KOPT-K1 (cell line): Measurements from ENCODE around the gene ZNF318.
A peak's percentile ranks its signal among the peaks of the same experiment; 100 is the strongest.
"Not testable (repeated sequence)": the region's sequence is repeated elsewhere in the genome, so short reads cannot be mapped to it uniquely, and the experiment has no call there.

ENCODE experiments used
- H3K27ac ChIP-seq: fragments of 200-600 bp; sonication (generic); 2 replicates; pipeline ENCODE4 v1.5.1; 2016; ENCODE audit warnings: antibody characterized with exemption, mild to moderate bottlenecking, low read depth, low read length; ENCODE audit not compliant: poor library complexity, severe bottlenecking
- H3K36me3 ChIP-seq: fragments of 200-600 bp; sonication (generic); 2 replicates; pipeline ENCODE4 v1.5.1; 2017; ENCODE audit warnings: antibody characterized with exemption, mild to moderate bottlenecking, low read length, moderate library complexity; ENCODE audit not compliant: insufficient read depth
- H3K9me3 ChIP-seq: fragments of 200-600 bp; sonication (generic); 2 replicates; pipeline ENCODE4 v1.5.1; 2017; ENCODE audit warnings: antibody characterized with exemption, low read length, mild to moderate bottlenecking; ENCODE audit not compliant: insufficient read depth, poor library complexity, severe bottlenecking

Gene ZNF318

DNA sequence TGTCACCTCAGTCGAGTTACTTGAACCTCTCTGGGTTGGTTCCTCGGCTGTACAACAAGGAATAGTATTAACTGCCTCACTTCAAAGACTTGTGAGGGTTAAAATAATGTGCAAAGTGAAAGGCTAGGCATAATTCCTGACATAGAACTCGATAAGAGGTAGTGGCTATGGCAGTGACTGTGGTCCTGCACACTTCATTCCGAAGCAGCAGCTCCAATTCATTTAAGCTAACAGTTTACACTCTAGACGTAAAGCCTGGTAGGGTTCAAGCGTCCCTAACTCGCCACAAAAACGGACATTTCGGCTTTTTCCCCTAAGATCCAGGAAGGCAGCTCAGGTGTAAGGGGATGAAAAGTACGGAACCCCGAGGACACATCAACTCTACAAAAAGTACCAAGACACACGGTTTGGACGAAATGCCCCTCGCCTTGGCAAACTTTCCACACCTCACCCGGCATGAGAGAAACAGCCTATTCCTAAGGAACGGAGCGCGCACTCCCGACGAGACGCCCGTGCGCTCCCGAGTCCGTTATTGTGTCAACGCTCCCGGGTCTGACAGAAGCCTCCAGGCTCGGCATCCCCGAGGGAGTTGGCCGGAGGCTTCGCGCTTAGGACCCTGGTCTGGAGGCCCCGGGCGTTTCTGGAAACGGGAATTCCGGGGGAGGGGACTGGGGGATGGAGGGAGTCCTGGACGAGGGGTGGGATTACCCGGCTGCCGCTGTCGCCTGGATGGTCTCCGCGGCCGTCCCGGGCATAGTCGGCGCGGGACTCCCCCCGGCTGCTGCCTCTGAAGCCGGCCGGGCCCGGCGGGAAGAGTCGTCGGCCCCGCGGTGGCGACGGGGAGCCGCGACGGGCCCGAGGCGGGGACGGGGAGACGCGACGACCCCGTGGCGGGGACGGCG lies 937 bp downstream of the ZNF318 start:
- Histone ChIP-seq H3K27ac (peak overlapping the region; percentile 73), H3K36me3 (peaks cover 20% of the 10 kb centered on the region), H3K9me3 (no peaks in the 10 kb centered on the region)

DNA sequence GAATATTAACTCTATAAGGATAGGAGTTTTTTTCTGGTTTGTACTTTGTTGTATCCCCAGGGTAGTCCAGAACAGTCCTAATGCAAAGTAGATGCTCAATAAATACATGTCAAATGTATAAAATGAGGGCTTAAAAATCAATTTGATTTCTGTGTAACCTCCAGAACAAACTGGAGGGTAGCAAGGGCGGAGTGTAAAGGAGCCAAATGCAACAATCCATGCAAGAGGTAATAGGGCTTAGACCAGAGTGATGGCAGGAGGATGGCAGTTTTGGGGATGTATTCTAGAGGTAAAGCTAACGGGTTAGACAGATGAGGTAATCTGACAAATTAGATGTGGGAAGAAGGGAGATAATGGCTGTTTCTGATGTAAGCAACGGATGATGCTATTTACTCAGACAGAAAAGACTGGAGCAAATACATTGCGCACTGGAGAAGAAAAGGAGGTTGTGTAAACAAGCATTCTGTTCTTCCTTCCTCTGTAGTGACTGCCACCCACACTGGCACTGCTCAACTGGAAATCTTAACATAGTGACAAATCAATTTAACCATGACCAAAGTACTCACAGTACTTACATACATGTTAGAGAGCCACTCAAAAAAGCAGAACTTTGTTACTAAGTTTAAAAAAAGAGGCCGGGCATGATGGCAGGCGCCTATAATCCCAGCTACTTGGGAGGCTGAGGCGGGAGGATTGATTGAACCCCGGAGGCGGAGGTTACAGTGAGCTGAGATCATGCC lies 2.0 kb downstream of the ZNF318 start:
- Histone ChIP-seq H3K36me3 (peaks cover 31% of the 10 kb centered on the region), H3K27ac (no peak overlapping the region), H3K9me3 (no peaks in the 10 kb centered on the region)

DNA sequence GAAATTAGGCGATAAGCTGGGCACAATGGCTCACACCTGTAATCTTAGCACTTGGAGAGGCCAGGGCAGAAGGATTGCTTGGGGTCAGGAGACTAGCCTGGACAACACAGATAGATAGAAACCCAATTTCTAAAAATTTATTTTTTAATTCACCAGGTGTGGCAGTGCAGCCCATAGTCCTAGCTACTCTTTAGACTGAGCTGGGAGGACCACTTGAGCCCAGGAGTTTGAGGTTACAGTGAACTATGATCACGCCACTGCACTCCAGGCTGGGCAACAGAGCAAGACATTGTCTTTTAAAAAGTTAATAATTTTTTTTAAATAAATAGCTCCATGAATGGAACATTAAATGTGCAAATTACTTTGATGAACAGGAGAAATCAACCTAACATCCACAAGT lies 8.2 kb downstream of the ZNF318 start:
- Histone ChIP-seq H3K9me3 (no peaks in the 10 kb centered on the region), H3K27ac (no peak overlapping the region), H3K36me3 (peaks cover 90% of the 10 kb centered on the region)

- Histone ChIP-seq H3K36me3 (peaks cover 97% of the 10 kb centered on the region), H3K9me3 (no peaks in the 10 kb centered on the region), H3K27ac (no peak overlapping the region)
These were observed 9.6 kb downstream of the ZNF318 start for GRCh38 chr6:43359831-43360230.

GRCh38 chr6:43359381-43359780 lies 10.1 kb downstream of the ZNF318 start:
- peaks cover 97% of the 10 kb centered on the region for H3K36me3 ChIP-seq
- H3K9me3 ChIP-seq, result no peaks in the 10 kb centered on the region
- H3K27ac ChIP-seq, result no peak overlapping the region

GRCh38 chr6:43355862-43356590 lies 13.4 kb downstream of the ZNF318 start:
- H3K9me3 ChIP-seq, result no peaks in the 10 kb centered on the region
- H3K36me3 ChIP-seq, result peaks cover 91% of the 10 kb centered on the region
- no peak overlapping the region for H3K27ac ChIP-seq

DNA sequence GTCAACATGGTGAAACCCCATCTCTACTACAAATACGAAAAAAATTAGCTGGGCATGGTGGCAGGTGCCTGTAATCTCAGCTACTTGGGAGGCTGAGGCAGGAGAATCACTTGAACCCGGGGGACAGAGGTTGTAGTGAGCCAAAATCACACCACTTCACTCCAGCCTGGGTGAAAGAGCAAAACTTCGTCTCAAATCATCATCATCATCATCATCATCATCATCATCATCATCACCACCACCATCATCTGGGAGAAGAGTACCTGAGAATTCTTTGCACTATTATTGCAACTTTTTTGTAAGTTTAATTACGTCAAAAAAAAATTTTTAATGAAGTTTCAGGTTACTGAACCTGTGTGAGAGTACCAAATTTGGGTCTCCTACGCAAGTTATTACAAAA lies 17.5 kb downstream of the ZNF318 start:
- not testable (repeated sequence) for H3K9me3 ChIP-seq, H3K27ac ChIP-seq
- peaks cover 84% of the 10 kb centered on the region for H3K36me3 ChIP-seq

GRCh38 chr6:43347444-43347843 lies 22.0 kb downstream of the ZNF318 start:
- Histone ChIP-seq H3K9me3 (no peaks in the 10 kb centered on the region), H3K36me3 (peaks cover 87% of the 10 kb centered on the region), H3K27ac (no peak overlapping the region)

GRCh38 chr6:43347021-43347420 lies 22.4 kb downstream of the ZNF318 start:
- H3K36me3 ChIP-seq, result peaks cover 87% of the 10 kb centered on the region
- no peaks in the 10 kb centered on the region for H3K9me3 ChIP-seq
- H3K27ac ChIP-seq, result no peak overlapping the region

DNA sequence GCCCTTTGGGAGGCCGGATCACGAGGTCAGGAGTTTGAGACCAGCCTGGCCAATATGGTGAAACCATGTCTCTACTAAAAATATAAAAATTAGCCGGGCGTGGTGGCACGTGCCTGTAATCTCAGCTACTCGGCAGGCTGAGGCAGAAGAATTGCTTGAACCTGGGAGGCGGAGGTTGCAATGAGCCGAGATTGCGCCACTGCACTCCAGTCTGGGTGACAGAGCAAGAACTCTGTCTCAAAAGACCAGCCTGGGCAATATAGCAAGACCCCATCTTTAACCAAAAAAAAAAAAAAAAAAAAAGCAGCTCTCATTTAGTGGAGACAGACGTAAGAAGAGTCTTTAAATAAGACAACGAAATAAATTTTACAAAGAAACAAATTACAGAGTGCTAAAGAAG lies 23.2 kb downstream of the ZNF318 start:
- peaks cover 89% of the 10 kb centered on the region for H3K36me3 ChIP-seq
- H3K27ac ChIP-seq, H3K9me3 ChIP-seq: not testable (repeated sequence)

DNA sequence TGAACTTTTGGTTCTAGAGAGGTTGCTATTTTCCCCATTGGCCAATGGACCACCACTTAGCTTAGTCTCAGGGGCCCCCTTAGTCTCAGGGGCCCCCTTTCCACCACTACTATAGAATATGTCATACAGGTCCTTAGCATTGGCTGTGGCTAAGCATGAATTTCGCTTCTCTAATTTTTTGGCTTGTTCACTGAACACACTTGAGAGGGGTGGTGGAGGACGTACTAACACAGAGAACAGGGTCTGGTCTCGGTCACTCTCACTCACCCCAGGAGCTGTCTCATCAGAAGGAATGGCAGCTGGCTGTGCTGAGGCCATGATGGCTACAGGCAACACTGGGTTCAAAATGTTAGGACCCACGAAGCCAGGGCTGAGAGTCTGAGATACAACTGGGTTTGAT lies 30.3 kb downstream of the ZNF318 start:
- Histone ChIP-seq H3K27ac (no peak overlapping the region), H3K36me3 (peaks cover 77% of the 10 kb centered on the region), H3K9me3 (no peaks in the 10 kb centered on the region)

- no peaks in the 10 kb centered on the region for H3K9me3 ChIP-seq
- H3K27ac ChIP-seq, result no peak overlapping the region
- H3K36me3 ChIP-seq, result peaks cover 70% of the 10 kb centered on the region
These were observed 31.2 kb downstream of the ZNF318 start for GRCh38 chr6:43338243-43338642.

- no peak overlapping the region for H3K27ac ChIP-seq
- H3K9me3 ChIP-seq, result no peaks in the 10 kb centered on the region
- peaks cover 52% of the 10 kb centered on the region for H3K36me3 ChIP-seq
These were observed 33.1 kb downstream of the ZNF318 start for GRCh38 chr6:43336382-43336781.

DNA sequence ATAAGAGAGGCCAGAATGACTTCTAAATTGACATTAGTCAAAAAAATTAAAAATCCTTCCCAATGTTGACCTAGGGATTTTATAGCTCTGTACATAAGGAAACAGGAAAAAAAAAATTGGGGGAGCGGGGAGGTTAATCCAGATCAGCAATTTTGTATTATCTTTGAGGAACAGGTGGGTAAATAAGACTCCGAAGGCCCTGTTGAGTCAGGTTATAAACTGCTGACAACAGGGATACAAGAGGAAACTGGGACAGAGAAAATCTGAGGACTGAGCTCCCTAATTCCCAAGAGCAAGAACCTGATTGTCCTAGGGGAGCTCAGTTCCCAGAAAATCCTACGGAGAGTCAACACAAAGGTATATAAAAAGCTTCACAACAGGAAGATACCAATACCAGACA lies 34.0 kb downstream of the ZNF318 start:
- Histone ChIP-seq H3K27ac (no peak overlapping the region), H3K36me3 (peaks cover 42% of the 10 kb centered on the region), H3K9me3 (no peaks in the 10 kb centered on the region)

DNA sequence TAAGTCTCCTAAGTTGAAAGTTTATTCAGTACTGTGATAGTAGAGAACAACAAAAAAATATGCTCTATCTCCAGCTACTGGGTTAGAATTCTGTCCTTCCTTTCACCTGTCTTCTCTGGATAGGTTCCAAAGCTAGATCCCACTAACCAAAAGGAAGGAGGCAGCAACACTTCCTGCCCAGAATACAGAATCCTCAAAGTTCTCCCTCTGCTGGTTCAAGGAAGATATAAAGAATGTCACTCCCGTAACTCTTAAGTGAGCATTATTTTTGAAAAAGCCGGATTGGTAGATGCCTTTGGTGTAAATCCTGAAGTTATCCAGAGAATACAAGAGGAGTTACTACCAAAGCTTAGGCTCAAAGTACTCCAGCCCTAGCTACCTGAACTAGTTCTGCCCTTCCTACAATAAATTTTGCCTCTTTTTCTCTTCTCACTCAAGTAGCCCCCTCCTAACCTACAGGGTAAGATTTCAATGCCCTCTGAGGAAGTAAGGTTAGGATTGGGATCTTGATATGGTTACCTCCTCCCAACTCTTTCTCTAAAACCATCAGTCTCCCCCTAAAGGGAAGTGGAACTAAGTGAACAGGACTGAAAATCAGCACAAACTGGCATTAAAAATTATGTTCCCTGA lies 34.9 kb downstream of the ZNF318 start:
- Histone ChIP-seq H3K36me3 (peaks cover 34% of the 10 kb centered on the region), H3K27ac (no peak overlapping the region), H3K9me3 (no peaks in the 10 kb centered on the region)
